ENCODE data around the gene PREX1.

- TF ChIP-seq YY1 (IDR thresholded peaks at IDR 0.05; ENCODE audit: insufficient read depth, insufficient read length) (no peak), ZNF274 (IDR thresholded peaks at IDR 0.05; ENCODE audit: low read depth, low read length) (no peak)
Measured at GRCh38 chr20:48621376-48622078, 206.3 kb downstream of the PREX1 start.

All from NT2/D1 (cell line).